ENCODE data around the gene HPDL.

GRCh38 chr1:45337630-45338325 is 11.1 kb downstream of the HPDL start:
- TF ChIP-seq POLR2A (IDR thresholded peaks at IDR 0.05; ENCODE audit: low read length) (no peak), MAX (IDR thresholded peaks at IDR 0.05) (no peak), SREBF2 (IDR thresholded peaks at IDR 0.05) (no peak), RCOR1 (IDR thresholded peaks at IDR 0.05; ENCODE audit: low read depth, low read length) (no peak), REST (IDR thresholded peaks at IDR 0.05) (no peak), NFE2L2 (conservative IDR thresholded peaks at IDR 0.05; ENCODE audit: low read length) (no peak), SMC3 (IDR thresholded peaks at IDR 0.05) (no peak), RNF2 (IDR thresholded peaks at IDR 0.05; ENCODE audit: borderline replicate concordance, low read depth) (no peak), NR3C1 (IDR thresholded peaks at IDR 0.05) (no peak), EP300 (IDR thresholded peaks at IDR 0.05) (no peak), PHF8 (IDR thresholded peaks at IDR 0.05; ENCODE audit: borderline replicate concordance, low read depth) (no peak)
